22Rv1 (cell line): ENCODE results near the gene IMPDH1.

Source experiments
- CTCF ChIP-seq: fragments of 450-650 bp; IDR thresholded peaks from 2 replicates; pipeline ENCODE4 v1.5.1; 2017; ENCODE audit warnings: mild to moderate bottlenecking
- ZFX ChIP-seq: fragments of 450-650 bp; IDR thresholded peaks from 2 replicates; pipeline ENCODE4 v1.6.1; 2017; ENCODE audit warnings: antibody characterized with exemption, borderline replicate concordance

DNA sequence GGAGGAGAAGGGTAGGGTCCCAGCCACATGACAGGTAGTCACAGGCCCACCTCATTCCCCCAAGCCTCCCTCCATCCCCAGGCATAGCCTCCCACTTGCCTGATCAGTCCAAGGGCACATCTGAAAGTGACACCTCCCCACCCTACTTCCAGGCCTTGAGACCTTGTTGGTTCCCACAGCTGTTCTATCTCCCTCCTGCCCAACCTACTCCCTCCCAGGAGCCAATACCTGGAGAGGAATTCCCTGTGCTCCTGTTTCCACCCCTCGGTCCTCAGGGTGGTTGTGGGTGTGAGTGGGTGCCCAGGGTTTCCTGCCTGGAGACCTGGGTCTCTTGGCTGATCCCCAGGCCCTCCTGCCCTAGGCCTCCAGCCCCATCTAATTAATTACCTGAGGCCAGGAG, 11.6 kb upstream of the IMPDH1 start:
- no peak for TF ChIP-seq CTCF
- no peak for TF ChIP-seq ZFX
